HG03565 (cell line): ENCODE measurements around the gene OR1F1.
"Not testable (repeated sequence)": the region's sequence is repeated elsewhere in the genome, so short reads cannot be mapped to it uniquely, and the experiment has no call there.

Source experiments
- ATAC-seq: cut with Tn5 transposase; IDR thresholded peaks from one replicate; pipeline ENCODE4 v1.9.1; 2021; ENCODE audit warnings: mild to moderate bottlenecking, moderate library complexity; ENCODE audit not compliant: unreplicated experiment

Gene OR1F1

GRCh38 chr16:3197694-3198333, 9.8 kb downstream of the OR1F1 start:
- not testable (repeated sequence) for ATAC-seq

GRCh38 chr16:3198334-3199072, 10.5 kb downstream of the OR1F1 start:
- no peak for ATAC-seq

GRCh38 chr16:3202903-3203539, 15.0 kb downstream of the OR1F1 start:
- no peak for ATAC-seq

GRCh38 chr16:3205939-3206338, 17.9 kb downstream of the OR1F1 start:
- not testable (repeated sequence) for ATAC-seq

- ATAC-seq, result no peak
These were observed 19.3 kb downstream of the OR1F1 start for GRCh38 chr16:3207086-3207953.

GRCh38 chr16:3212006-3212405, 24.0 kb downstream of the OR1F1 start:
- ATAC-seq, result no peak

GRCh38 chr16:3212567-3212966, 24.6 kb downstream of the OR1F1 start:
- no peak for ATAC-seq

- no peak for ATAC-seq
These were observed 27.0 kb downstream of the OR1F1 start for GRCh38 chr16:3214904-3215600.

GRCh38 chr16:3215601-3216262, 27.7 kb downstream of the OR1F1 start:
- ATAC-seq, result no peak

- ATAC-seq, result no peak
These were observed 28.2 kb downstream of the OR1F1 start for GRCh38 chr16:3216263-3216640.

GRCh38 chr16:3220839-3221238, 32.8 kb downstream of the OR1F1 start:
- ATAC-seq, result no peak

GRCh38 chr16:3223913-3224515, 36.0 kb downstream of the OR1F1 start:
- ATAC-seq, result no peak

GRCh38 chr16:3234543-3234856, 46.5 kb downstream of the OR1F1 start:
- ATAC-seq, result no peak

- peak; percentile 91 for ATAC-seq
These were observed 47.0 kb downstream of the OR1F1 start, which contains the start of gene ZNF200 for GRCh38 chr16:3234857-3235561. ZNF200 (minus strand) TSS chr16:3235158; CDS start chr16:3233755, 1,403 bp downstream.

GRCh38 chr16:3235856-3236669, 48.1 kb downstream of the OR1F1 start:
- no peak for ATAC-seq

GRCh38 chr16:3241761-3242160, 53.8 kb downstream of the OR1F1 start:
- ATAC-seq, result no peak

GRCh38 chr16:3242709-3243108, 54.7 kb downstream of the OR1F1 start:
- ATAC-seq, result no peak

GRCh38 chr16:3243882-3244281, 55.9 kb downstream of the OR1F1 start:
- ATAC-seq, result no peak
